GM13977 (cell line): ENCODE measurements around the gene MICALL2.

Experiments used
- DNase-seq: peaks from one replicate; pipeline ENCODE4 v3.0.0; 2012; ENCODE audit warnings: low spot score
- in situ Hi-C: fragments of 300-500 bp; cut with MboI; formaldehyde crosslinking; loops from one replicate; pipeline ENCODE4 v1.12.0; 2022; ENCODE audit warnings: low sequenced_read_pairs, low pct_unique_long_range_greater_than_20kb, mixed read lengths, inconsistent platforms; ENCODE audit not compliant: unreplicated experiment
- TF ChIP-seq, protein P1 (sequence below): IDR thresholded peaks from 2 replicates; pipeline ENCODE4 v1.5.1; 2012; ENCODE audit warnings: mild to moderate bottlenecking, control low read depth; ENCODE audit not compliant: insufficient read depth; ENCODE audit errors: extremely low read depth, missing control alignments

MICALL2 gene

DNA sequence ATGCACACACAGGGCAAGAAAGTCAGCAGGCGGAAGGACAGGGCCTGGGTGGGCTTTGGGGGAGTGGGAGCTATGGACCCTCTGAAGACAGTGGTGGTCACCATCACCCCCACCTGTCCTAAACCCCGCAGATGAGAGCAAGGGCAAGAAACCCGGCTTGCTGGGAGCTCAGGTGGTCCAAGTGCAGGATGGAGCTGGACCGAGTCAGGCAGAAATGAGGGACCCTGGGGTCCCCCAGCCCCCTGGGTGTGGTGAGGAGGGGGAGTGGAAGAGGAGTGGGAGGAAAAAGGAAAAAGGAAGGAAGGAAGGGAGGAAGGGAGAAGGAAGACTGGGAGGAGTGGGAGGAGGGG is 54.8 kb downstream of the MICALL2 start:
- TF ChIP-seq, protein P1, sequence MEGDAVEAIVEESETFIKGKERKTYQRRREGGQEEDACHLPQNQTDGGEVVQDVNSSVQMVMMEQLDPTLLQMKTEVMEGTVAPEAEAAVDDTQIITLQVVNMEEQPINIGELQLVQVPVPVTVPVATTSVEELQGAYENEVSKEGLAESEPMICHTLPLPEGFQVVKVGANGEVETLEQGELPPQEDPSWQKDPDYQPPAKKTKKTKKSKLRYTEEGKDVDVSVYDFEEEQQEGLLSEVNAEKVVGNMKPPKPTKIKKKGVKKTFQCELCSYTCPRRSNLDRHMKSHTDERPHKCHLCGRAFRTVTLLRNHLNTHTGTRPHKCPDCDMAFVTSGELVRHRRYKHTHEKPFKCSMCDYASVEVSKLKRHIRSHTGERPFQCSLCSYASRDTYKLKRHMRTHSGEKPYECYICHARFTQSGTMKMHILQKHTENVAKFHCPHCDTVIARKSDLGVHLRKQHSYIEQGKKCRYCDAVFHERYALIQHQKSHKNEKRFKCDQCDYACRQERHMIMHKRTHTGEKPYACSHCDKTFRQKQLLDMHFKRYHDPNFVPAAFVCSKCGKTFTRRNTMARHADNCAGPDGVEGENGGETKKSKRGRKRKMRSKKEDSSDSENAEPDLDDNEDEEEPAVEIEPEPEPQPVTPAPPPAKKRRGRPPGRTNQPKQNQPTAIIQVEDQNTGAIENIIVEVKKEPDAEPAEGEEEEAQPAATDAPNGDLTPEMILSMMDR: no peak
- DNase-seq: no peak
- in situ Hi-C loops: loop anchor here (25.0 kb wide), 1 partner anchor 167 kb away; the partner anchor contains the start of gene UNCX

DNA sequence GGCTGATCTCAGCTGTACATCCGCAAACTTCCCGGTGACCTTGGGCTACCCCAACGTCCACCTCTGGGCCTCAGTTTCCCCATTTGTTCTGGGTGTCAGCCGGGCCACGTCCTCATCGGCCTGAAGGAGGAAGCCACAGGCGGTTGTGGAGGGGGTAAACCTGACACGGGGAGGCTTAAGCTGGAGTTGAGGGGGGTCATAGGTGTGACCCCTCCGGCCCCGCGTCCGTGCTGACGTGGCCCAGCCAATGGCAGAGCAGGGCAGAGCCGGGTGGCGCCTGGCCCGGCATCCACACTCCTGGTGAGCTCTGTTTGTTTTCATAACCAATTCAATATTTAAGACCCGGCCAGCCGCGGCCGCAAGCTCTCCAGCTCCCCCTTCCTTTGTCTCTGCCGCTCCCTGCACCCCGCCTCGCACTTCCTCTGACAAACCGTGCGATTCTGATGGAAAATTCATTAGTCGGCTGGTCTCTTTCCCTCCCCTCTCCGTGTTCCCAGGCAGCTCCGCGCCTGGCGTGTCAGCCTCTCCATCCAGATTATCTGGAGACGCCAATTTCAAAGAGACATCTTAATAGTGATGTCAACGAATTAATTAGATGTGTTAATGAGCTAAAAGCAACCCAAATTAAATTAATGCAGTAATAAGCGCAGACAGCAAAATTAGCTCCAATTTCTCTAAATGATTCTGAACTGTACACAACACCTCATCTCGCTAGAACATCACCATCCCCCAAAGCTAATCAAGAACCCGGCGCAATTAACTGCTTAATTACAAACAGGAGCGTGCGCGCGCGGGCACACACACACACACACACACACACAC is 55.4 kb downstream of the MICALL2 start:
- in situ Hi-C loops: loop anchor here (25.0 kb wide), 1 partner anchor 167 kb away; the partner anchor contains the start of gene UNCX
- DNase-seq: no peak
- TF ChIP-seq, protein P1: no peak

DNA sequence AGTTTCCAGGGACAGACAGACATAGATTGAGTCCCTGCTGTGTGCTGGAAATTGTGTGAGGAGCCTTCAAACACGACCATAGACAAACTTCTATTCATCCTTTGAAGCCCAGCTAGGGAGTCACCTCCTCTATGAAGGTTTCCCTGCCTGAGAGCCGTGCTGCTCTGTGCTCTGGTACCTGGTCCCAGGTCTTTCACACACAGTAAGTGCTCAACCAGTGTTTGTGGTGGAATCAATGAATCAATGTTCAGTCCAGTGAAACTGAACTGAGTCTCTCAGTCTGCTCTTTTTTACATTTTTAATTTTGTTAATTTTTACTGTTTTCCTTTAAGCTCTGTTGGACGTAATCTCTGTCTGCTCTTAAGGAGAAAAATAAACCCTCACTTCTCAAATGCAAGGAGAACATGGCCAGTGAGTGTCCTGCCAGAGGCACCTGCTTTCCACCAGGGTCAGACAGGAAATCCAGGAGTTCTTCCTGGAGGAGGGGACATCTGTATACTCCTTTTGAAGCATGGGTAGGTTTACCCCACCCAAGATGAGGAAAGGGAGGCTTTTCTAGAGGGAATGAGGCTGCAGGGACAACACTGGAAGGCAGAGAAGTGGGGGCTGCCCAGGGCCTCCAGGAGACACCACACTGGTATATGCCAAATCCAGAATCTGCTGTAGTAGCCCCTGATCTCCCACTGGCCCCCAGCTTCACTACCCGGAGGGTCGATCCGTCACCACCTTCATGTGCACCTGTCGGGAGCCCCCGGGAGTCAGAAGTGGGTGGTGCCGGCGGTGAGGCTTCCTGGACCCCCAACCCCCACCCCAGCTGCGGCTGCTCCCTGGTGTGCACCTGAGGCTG is 56.3 kb downstream of the MICALL2 start:
- TF ChIP-seq, protein P1: no peak
- in situ Hi-C loops: loop anchor here (25.0 kb wide), 1 partner anchor 166 kb away; the partner anchor contains the start of gene UNCX
- no peak for DNase-seq

DNA sequence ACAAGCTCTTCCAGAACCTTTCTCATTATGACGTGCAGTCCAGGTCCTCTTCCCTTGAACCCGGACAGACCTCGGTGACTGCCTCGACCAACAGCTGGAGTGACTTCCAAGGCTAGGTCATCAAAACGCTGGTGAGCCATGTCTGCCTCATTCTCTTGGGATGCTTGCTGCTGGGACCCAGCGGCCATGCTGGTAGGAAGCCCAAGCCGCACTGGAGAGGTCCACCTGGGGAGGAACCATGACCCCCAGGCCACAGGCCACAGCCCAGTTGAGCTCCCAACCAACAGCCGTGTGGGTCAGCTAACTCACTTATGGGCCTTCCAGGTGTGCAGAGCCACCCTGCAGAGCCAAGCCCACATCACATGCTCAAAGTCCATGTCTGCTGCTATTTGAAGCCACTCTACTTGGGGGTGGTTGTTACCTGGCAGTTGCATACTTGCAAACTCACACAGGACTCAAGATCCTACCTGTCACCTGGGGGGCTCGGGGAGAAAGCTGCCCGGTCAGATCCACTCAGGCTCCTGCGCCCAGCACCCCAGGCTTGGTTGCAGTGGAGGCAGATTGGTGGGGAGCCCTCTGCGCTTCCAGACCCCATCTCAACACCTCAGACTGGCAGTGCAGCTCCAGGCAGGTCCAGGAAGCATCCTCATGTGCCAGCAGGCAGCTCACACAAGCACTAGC is 57.0 kb downstream of the MICALL2 start:
- in situ Hi-C loops: loop anchor here (25.0 kb wide), 1 partner anchor 165 kb away; the partner anchor contains the start of gene UNCX

DNA sequence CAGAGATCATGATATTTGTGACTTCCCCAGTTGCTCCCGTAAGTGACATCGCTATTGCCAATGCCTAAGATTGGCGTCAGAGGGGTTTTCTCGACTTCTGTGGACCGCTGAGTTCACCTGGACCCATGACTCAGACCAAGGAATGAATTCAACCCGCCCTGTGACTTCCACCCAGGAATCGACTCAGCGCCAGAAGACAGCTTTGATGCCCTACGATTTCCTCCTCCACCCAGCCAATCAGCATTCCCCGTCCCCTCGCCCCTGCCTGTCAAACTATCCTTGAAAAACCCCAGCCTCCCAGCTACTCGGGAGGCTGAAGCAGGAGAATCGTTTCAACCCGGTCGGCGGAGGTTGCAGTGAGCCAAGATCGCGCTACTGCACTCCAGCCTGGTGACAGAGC is 58.3 kb downstream of the MICALL2 start:
- TF ChIP-seq, protein P1: no peak
- in situ Hi-C loops: loop anchor here (25.0 kb wide), 1 partner anchor 164 kb away; the partner anchor contains the start of gene UNCX
- no peak for DNase-seq

More for the DNA sequence above, 57.0 kb downstream of the MICALL2 start:
- DNase-seq: no peak
- TF ChIP-seq, protein P1: no peak

DNA sequence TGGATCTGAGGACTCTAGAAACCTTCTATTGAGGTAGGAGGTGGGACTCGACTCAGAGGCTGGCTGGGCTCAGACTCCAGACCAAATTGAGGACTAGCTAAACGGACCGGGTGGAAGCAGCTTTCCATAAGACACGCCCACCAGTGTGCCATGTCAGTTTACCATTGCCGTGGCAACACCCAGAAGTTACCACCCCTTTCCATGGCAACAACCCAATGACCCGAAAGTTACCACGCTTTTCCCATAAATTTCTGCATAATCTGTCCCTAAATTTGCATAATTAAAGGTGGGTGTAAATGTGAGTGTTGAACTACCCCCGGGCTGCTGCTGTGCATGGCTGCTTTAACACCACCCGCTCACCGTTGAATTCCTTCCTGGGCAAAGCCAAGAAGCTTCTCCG is 58.9 kb downstream of the MICALL2 start:
- TF ChIP-seq, protein P1: no peak
- no peak for DNase-seq
- in situ Hi-C loops: loop anchor here (25.0 kb wide), 1 partner anchor 163 kb away; the partner anchor contains the start of gene UNCX
